Jurkat, Clone E6-1 (cell line): ENCODE results near the gene NFYA.
A peak's percentile ranks its signal among the peaks of the same experiment; 100 is the strongest.

ENCODE experiments used
- DNase-seq: peaks from one replicate; pipeline ENCODE4 v3.0.0-alpha.2; 2011; ENCODE audit warnings: low read depth, low spot score
- H3K4me3 ChIP-seq: 2 replicates; pipeline ENCODE4 v1.5.1; 2011; ENCODE audit warnings: mild to moderate bottlenecking, low read length, control low read depth, moderate library complexity

Gene NFYA

DNA sequence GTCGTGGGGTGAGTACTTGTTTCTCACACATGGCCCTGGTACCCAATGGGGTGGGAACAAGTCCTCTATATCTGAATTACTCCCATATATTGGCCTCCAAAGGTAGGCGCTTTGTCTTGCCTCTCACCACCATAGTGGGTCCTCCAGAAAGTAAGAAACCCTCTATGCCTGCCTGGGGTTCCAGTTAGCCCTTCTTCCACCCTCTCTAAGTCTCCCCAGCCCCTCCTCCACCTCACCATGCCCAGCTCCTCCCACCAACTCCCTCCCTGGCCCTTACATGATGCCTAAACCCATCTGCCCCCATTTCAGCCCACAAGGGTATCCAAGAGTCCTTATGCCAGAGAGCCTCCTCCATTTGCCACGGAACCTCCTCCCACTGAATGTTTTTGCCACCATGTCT is 29.6 kb upstream of the NFYA start:
- DNase-seq, result no peak
- H3K4me3 ChIP-seq, result no peak overlapping the region

- DNase-seq, result no peak
- H3K4me3 ChIP-seq, result no peak overlapping the region
These were observed 27.1 kb upstream of the NFYA start for GRCh38 chr6:41045664-41046063.

DNA sequence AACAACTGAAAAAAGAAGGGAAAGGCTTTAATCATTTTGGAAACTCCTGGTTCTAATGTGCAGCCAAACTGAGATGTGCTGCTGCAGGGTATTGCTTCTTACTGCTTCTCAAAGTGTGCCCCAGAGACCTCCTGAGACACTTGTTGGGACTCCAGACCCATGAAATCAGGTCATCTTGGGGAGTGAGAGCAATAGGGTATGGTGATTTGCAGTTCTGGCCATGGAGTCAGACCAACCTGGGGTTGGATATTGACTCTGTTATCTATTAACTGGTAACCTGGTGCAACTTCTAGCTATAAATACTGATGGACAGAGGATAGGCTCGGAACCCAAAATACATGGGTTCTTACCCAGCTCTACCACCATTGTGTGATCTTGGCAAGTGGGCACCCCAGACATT is 26.7 kb upstream of the NFYA start:
- DNase-seq, result no peak

GRCh38 chr6:41047306-41047705 is 25.5 kb upstream of the NFYA start:
- no peak overlapping the region for H3K4me3 ChIP-seq
- DNase-seq, result no peak

More for the DNA sequence above, 26.7 kb upstream of the NFYA start:
- H3K4me3 ChIP-seq, result no peak overlapping the region

DNA sequence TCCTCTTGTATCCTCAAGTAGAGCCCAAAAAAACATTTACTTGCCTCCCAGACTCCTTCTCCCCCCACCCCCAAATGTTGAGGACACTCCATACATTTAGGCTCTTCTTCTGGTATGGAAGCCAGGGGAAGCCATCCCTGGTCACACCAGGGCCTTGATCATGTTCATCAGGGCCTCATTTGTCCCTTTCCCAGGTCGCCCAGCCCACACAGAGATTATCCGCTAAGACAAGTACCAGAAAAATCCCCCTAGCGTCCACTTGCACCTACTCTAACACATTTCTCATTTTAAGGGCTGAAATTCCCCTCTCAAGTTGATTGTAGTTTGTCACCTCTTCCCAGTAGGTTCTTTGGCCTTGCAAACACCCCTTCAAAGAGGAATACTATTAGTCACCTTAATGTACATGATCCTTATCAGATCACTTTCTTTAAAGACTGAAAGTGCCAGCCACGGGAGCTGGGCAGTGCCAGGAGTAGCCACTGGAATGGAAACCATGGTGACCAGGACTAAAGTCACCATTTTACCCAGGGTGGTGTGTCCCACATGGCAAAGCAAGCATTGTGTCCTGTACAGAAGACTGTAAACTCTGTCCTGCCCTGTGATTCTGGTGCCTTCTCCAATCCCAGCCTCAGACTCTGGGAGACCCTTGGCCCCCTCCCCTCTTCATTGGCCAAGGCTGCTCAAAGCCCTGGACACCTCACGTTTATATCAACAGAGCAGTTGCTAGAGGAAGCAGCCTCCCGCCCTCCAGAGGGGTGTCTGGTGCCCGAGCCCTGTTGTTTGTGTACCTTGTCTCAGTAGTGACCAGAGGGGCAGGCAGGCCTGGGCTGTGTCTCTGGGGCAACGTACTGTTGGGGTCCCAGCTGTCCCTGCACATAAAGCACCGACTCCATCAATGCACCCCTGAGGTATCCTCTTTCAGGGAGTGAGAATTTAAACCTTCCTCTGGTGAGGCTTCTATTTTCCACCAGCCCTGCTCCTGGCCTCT is 24.7 kb upstream of the NFYA start:
- no peak for DNase-seq
- no peak overlapping the region for H3K4me3 ChIP-seq

DNA sequence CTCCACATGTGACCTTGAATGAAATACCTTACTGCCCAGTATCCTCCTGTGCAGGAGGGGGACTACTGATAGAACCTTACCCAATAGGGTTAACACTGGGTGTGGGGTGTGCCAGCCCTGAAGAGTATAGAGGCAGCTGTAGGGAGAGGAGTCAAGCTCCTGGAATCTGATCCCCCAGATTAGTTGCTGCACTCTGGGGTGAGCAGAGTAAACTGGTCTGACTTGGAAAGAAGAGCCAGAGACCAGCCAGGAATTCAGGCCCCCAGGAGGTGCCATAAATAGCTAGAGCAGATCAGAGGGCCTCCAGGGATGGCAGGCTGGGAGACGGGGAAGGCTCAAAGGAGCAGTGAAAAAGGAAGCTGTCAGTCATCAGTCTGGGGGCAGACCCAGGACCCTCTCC is 23.3 kb upstream of the NFYA start:
- H3K4me3 ChIP-seq, result no peak overlapping the region
- DNase-seq, result no peak

DNA sequence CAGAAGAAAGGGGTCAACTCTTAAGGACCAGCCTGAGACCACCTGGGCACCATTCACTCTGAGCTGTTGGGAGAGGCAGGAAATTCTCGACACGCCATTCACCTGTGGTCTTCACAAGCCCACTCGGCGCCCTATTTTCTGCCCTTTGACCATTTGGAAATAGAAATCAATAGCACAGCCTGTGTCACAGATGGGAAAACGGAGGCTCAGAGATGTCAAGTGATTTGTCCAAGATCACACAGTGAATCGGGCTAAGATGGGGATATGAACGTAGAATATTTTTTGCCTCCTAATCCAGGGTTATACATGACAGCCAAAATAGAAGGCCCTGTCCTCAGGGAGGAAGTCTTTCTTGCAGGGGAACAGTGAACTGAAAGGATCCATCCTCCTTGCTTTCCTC is 22.8 kb upstream of the NFYA start:
- no peak for DNase-seq
- no peak overlapping the region for H3K4me3 ChIP-seq

GRCh38 chr6:41050536-41050935 is 22.2 kb upstream of the NFYA start:
- no peak overlapping the region for H3K4me3 ChIP-seq
- DNase-seq, result no peak

DNA sequence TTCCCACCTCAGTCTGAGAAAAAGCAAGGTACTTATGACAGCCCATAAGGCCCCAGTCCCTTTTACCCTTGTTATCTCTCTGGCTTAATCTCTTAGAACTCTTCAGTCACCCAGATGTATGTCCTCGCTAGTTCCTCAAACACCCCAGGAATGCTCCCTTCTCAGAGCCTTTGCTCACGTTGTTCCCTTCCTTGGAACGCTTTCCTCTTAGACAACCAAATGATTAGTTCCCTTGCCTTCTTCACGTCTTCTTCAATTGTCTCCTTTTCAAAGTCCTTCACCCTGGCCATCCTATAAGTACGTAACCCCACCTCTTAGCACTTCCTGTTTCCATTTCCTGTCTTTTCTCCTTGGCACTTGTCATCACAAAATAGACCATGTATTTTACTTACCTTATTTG is 20.9 kb upstream of the NFYA start:
- H3K4me3 ChIP-seq, result no peak overlapping the region
- DNase-seq, result peak; percentile 41

DNA sequence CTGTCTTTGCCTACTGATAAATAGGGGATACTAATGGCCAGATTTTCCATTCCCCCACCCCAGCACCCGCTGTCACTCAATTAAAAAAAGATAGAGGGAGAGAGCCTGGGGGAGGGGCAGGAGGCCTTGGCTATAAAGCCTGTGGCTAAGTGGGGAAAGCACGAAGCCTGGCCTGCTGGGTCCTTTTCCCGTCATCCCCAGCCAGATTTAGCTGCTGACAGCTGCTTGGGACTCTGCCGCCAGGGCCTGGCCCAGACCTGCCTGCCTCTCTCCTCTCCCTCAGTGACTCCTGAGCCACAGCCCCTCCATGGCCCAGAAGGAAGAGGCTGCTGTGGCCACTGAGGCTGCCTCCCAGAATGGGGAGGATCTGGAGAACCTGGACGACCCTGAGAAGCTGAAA is 19.7 kb upstream of the NFYA start, which contains the start of gene APOBEC2:
Gene APOBEC2, plus strand, starts transcription at position 162 of the 400 bp plus-strand sequence. Its CDS starts 146 bp downstream, at position 308.
- no peak for DNase-seq
- H3K4me3 ChIP-seq, result no peak within 1 kb of the TSS

DNA sequence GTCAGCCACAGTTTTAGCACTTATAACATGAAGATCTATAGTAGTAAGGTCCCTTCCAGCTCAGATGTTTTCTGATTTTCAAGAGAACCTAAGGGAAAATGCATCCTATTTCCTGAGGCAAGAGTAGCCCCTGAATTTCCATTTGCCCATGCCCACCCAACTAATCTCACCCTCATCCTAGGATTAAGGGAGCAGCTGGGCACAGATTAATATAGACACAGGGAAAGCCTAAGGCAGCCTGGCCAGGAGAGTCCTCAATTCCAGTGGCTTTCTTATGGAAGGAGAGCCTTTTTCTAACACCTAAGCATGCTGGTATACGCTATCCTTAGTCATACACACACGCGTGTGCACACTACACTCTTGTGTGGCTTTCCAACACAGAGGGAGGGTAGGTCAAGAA is 18.3 kb upstream of the NFYA start:
- no peak overlapping the region for H3K4me3 ChIP-seq
- DNase-seq, result no peak

- H3K4me3 ChIP-seq, result no peak overlapping the region
- DNase-seq, result no peak
These were observed 17.6 kb upstream of the NFYA start for GRCh38 chr6:41055149-41055548.

DNA sequence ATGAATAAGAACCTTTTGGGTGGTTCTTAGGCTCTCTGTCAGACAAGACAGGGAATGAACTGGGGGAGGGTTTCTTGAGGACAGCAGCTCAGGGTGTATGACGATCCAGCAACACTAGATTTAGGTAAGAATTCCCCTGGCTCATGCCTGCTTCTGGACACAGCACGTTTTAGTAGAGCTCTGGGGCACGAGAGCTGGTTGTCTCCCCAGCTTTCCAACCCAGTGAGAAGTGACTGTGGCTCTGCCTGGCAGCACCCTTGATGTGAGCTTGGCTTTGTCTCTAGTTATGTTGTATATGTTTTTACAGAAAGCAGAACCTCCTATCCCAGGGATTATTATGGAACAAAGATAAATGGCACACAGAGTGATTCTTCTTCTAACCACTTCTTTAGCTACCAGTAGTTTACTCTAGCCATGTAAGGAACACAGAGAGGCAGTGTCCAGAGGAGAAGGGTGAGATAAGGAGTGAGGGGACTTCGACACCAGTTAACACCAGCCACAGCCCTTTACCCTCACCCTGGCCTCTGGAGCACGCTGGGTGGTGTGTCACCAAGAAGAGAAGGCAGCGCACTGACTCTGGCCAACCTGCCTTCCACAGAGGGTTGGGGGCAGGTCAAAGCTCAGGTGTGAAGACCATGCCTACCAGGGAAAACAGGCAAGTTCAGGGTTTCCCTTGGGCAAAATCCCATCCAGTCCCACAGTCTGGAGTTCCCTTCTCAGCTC is 15.8 kb upstream of the NFYA start:
- DNase-seq, result no peak
- H3K4me3 ChIP-seq, result no peak overlapping the region

DNA sequence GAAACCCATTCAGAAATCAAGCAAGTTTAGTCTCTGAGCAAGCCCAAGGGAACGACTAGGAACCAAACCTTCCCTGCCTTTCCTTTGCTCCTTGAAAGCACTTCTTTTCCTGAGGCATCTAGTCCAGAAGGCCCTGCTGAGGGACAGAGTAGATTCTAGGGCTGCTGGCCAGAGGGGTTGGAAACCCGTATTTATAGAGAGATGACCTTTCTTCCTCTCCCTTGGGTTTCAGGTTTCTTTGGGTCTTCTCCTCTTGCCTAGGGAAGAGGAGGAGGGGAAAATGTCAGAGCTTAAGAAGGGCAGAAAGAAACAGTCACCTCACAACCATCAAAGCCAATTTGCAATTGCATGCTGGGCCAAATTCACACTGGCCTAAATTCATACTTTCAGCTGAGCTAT is 14.0 kb upstream of the NFYA start:
- no peak overlapping the region for H3K4me3 ChIP-seq
- no peak for DNase-seq

GRCh38 chr6:41059556-41059955 is 13.2 kb upstream of the NFYA start:
- DNase-seq, result no peak
- H3K4me3 ChIP-seq, result no peak overlapping the region

DNA sequence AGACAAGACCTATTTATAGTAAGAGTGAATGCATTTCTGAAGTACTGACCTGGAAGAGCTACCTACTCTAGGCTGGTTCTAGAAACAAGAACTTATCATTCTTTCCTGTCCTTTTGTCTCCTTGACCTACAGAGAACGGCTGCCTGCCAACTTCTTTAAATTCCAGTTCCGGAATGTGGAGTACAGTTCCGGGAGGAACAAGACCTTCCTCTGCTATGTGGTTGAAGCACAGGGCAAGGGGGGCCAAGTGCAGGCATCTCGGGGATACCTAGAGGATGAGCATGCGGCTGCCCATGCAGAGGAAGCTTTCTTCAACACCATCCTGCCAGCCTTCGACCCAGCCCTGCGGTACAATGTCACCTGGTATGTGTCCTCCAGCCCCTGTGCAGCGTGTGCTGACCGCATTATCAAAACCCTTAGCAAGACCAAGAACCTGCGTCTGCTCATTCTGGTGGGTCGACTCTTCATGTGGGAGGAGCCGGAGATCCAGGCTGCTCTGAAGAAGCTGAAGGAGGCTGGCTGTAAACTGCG is 11.5 kb upstream of the NFYA start:
- no peak for DNase-seq
- no peak overlapping the region for H3K4me3 ChIP-seq

GRCh38 chr6:41062056-41062455 is 10.7 kb upstream of the NFYA start:
- H3K4me3 ChIP-seq, result no peak overlapping the region
- DNase-seq, result no peak

DNA sequence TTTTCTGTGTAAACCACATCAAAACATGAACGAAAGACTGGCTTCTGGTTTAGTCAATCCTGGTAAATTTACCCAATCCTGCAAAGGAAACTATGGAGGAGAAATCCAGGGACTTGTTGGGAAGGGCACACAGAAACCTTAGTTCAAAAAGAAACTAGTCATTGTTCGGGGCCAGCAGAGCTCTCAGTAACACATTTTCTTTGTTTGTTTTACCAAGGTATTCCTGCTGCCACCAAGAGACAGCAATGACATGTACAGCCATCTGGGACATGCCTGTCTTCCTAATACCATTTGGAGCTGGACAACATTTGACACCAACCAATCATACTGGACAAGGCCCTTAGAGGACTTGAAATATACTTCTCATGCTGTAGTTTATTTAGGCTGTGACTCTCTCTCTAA is 8.9 kb upstream of the NFYA start:
- H3K4me3 ChIP-seq, result no peak overlapping the region
- no peak for DNase-seq

GRCh38 chr6:41064841-41065240 is 7.9 kb upstream of the NFYA start:
- H3K4me3 ChIP-seq, result no peak overlapping the region
- no peak for DNase-seq

DNA sequence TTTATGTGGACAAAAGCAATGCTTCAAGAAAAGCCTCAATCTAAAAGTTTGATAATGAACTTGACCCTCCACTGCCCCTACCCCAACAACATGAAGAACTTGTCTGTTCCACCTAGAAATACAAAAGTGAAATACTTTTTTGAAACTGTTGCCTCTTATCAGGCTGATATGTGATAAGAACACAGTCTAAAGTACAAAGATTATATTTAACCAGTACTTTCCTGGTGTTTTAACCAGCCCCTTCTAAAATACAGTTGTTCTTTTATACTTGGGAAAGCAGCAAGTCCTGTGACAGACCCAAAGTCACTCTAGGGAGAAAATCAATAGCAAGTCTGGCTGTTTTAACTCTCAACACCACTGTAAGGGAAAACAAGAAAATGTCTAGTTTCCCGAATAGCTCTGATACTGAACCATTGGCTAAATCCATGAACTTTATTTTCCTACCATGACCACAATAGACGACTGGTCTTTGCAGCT is 7.2 kb upstream of the NFYA start:
- DNase-seq, result no peak
- H3K4me3 ChIP-seq, result no peak overlapping the region
